GM23338 (cell line): ENCODE results near the gene C1QTNF2. TPM values are rescaled to one million over a fixed set of nuclear protein-coding genes. Genes with fewer than 3 reads are reported as not detected.

Experiments
- ATAC-seq: fragments of 200-7000 bp; cut with Tn5 transposase; 3 replicates; pipeline ENCODE4 v1.9.1; 2020
- DNase-seq: peaks from one replicate; pipeline ENCODE4 v3.0.0-alpha.2; 2015; ENCODE audit warnings: low spot score
- H2AFZ ChIP-seq: fragments of 200-600 bp; sonication (generic); 2 replicates; pipeline ENCODE4 v1.8.0; 2016; ENCODE audit warnings: antibody characterized with exemption, mild to moderate bottlenecking, moderate library complexity
- H3F3A ChIP-seq: fragments of 200-600 bp; sonication (generic); replicated peaks from 2 replicates; pipeline ENCODE4 v1.8.0; 2017; ENCODE audit warnings: antibody characterized with exemption, mixed run types, low read depth
- H3K27ac ChIP-seq: fragments of 200-600 bp; sonication (generic); 2 replicates; pipeline ENCODE4 v1.6.1; 2016; ENCODE audit warnings: low read depth
- H3K27me3 ChIP-seq: fragments of 200-600 bp; sonication (generic); 2 replicates; pipeline ENCODE4 v1.8.0; 2016; ENCODE audit warnings: mild to moderate bottlenecking, mixed run types, moderate library complexity; ENCODE audit not compliant: insufficient read depth
- H3K36me3 ChIP-seq: fragments of 200-600 bp; sonication (generic); 2 replicates; pipeline ENCODE4 v1.8.0; 2016; ENCODE audit warnings: mild to moderate bottlenecking; ENCODE audit not compliant: insufficient read depth
- H3K4me1 ChIP-seq: fragments of 200-600 bp; sonication (generic); 2 replicates; pipeline ENCODE4 v1.8.0; 2016; ENCODE audit warnings: mild to moderate bottlenecking, moderate library complexity; ENCODE audit not compliant: insufficient read depth
- H3K4me2 ChIP-seq: fragments of 200-600 bp; sonication (generic); 2 replicates; pipeline ENCODE4 v1.7.1; 2017; ENCODE audit warnings: mixed run types
- H3K4me3 ChIP-seq: fragments of 200-600 bp; sonication (generic); 2 replicates; pipeline ENCODE4 v1.6.1; 2016; ENCODE audit warnings: mixed run types
- H3K79me2 ChIP-seq: fragments of 200-600 bp; sonication (generic); replicated peaks from 2 replicates; pipeline ENCODE4 v1.8.0; 2017; ENCODE audit warnings: mild to moderate bottlenecking; ENCODE audit not compliant: insufficient read depth
- H3K9me2 ChIP-seq: fragments of 200-600 bp; sonication (generic); 2 replicates; pipeline ENCODE4 v1.8.0; 2017; ENCODE audit not compliant: insufficient read depth
- H4K20me1 ChIP-seq: fragments of 200-600 bp; sonication (generic); replicated peaks from 2 replicates; pipeline ENCODE4 v1.8.0; 2017; ENCODE audit warnings: mild to moderate bottlenecking; ENCODE audit not compliant: insufficient read depth
- H3K27ac Mint-ChIP-seq: 2 replicates; pipeline ENCODE4 v1.8.0; 2020; ENCODE audit warnings: inconsistent platforms, mild to moderate bottlenecking, moderate library complexity, mixed read lengths
- H3K27me3 Mint-ChIP-seq: 3 replicates; pipeline ENCODE4 v1.8.0; 2022; ENCODE audit warnings: low read depth, mild to moderate bottlenecking, moderate library complexity, mixed read lengths, inconsistent platforms; ENCODE audit not compliant: insufficient read depth, poor library complexity
- H3K36me3 Mint-ChIP-seq: 3 replicates; pipeline ENCODE4 v1.8.0; 2021; ENCODE audit warnings: low read depth, mild to moderate bottlenecking, inconsistent platforms, moderate library complexity, mixed read lengths
- H3K4me1 Mint-ChIP-seq: 3 replicates; pipeline ENCODE4 v1.8.0; 2020; ENCODE audit warnings: mild to moderate bottlenecking, inconsistent platforms, mixed read lengths
- H3K4me3 Mint-ChIP-seq: 3 replicates; pipeline ENCODE4 v1.8.0; 2021; ENCODE audit warnings: moderate library complexity, mild to moderate bottlenecking, inconsistent platforms, mixed read lengths
- H3K9me3 Mint-ChIP-seq: 3 replicates; pipeline ENCODE4 v1.8.0; 2020; ENCODE audit warnings: moderate library complexity, mild to moderate bottlenecking, inconsistent platforms, mixed read lengths
- EZH2 ChIP-seq: fragments of 200-600 bp; sonication (generic); IDR thresholded peaks from one replicate; pipeline ENCODE4 v1.8.0; 2017; ENCODE audit warnings: antibody characterized with exemption, mild to moderate bottlenecking, low read depth; ENCODE audit not compliant: unreplicated experiment
- NANOG ChIP-seq: IDR thresholded peaks from 2 replicates; pipeline ENCODE4 v1.6.1; 2016; ENCODE audit warnings: antibody characterized with exemption, borderline replicate concordance
- STAT1 ChIP-seq: IDR thresholded peaks from one replicate; pipeline ENCODE4 v1.6.1; 2016; ENCODE audit warnings: antibody characterized with exemption; ENCODE audit not compliant: unreplicated experiment
- ZNF114 ChIP-seq: fragments of 250-450 bp; sonication (Bioruptor Pico); IDR thresholded peaks from 2 replicates; pipeline ENCODE4 v1.5.0; 2020; ENCODE audit warnings: mild to moderate bottlenecking, moderate library complexity
- ZNF331 ChIP-seq: fragments of 250-450 bp; sonication (Bioruptor Pico); IDR thresholded peaks from 2 replicates; pipeline ENCODE4 v1.5.0; 2020; ENCODE audit warnings: low read depth, mild to moderate bottlenecking, moderate library complexity
- polyA plus RNA-seq: library from polyadenylated mRNA; unstranded; fragments of >200 nt; fragmentation: Nextera tagmentation; extraction: Ambion mirVana; gene quantifications from 2 replicates; pipeline ENCODE4 v1.2.1, GENCODE V29; 2016
- total RNA-seq: library from RNA; depleted of rRNA; stranded (reverse); fragments of >200 nt; shearing (Covaris generic); gene quantifications from 2 replicates; pipeline ENCODE4 v1.2.3, GENCODE V29; 2014
- TF ChIP-seq, protein P1 (sequence below): IDR thresholded peaks from one replicate; pipeline ENCODE4 v1.6.1; 2018; ENCODE audit warnings: antibody characterized with exemption; ENCODE audit not compliant: unreplicated experiment
- TF ChIP-seq, protein P2 (sequence below), 2 experiments: fragments of 200-600 bp in 1 of 2; sonication (generic) in 1 of 2; conservative IDR thresholded peaks; 2 replicates each; pipeline versions ENCODE4 v1.5.1 to v1.6.1; 2016 to 2017; ENCODE audit warnings: antibody characterized with exemption in 2 of 2, low read depth in 2 of 2, mild to moderate bottlenecking in 2 of 2, moderate library complexity in 1 of 2
- TF ChIP-seq, protein P3 (sequence below): fragments of 250-450 bp; sonication (Bioruptor Pico); IDR thresholded peaks from 2 replicates; pipeline ENCODE4 v1.5.0; 2020; ENCODE audit warnings: mild to moderate bottlenecking, moderate library complexity

C1QTNF2 gene
- total and polyA plus RNA-seq, 2 experiments from 2014 or later = 0.56 to 0.92 TPM

DNA sequence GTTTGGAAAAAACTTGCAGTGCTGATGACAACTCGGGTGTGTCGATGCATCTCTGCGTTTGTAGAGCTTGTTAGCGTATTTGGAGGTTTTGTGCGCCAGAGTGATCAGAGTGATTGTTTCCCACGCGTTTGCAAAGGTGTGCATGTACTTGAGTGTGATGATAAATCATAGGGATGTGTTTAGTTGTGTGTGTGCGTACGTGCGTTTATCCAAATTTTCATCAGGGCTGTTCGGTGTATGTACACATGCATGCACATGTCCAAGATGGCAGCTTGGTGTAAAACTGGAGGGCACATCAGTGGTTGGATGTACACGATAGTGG, 248 bp upstream of the C1QTNF2 start:
- H2AFZ ChIP-seq = peak overlapping the region; percentile 100
- Mint-ChIP-seq H3K36me3 (no peaks in the 10 kb centered on the region), H3K4me1 (peaks cover 9% of the 10 kb centered on the region), H3K4me3 (peak overlapping the region; percentile 68), H3K27me3 (peaks cover 12% of the 10 kb centered on the region), H3K27ac (no peak overlapping the region), H3K9me3 (no peaks in the 10 kb centered on the region)
- no peaks in the 10 kb centered on the region for H3K9me2 ChIP-seq
- peaks cover 5% of the 10 kb centered on the region; the same call in 1 of the 2 replicates for H3K4me1 ChIP-seq
- H3K27me3 ChIP-seq = peaks cover 30% of the 10 kb centered on the region
- no peak overlapping the region for H3K27ac ChIP-seq
- DNase-seq = no peak
- no peak for TF ChIP-seq ZNF331 (CRISPR knock-in tag)
- TF ChIP-seq, protein P1, sequence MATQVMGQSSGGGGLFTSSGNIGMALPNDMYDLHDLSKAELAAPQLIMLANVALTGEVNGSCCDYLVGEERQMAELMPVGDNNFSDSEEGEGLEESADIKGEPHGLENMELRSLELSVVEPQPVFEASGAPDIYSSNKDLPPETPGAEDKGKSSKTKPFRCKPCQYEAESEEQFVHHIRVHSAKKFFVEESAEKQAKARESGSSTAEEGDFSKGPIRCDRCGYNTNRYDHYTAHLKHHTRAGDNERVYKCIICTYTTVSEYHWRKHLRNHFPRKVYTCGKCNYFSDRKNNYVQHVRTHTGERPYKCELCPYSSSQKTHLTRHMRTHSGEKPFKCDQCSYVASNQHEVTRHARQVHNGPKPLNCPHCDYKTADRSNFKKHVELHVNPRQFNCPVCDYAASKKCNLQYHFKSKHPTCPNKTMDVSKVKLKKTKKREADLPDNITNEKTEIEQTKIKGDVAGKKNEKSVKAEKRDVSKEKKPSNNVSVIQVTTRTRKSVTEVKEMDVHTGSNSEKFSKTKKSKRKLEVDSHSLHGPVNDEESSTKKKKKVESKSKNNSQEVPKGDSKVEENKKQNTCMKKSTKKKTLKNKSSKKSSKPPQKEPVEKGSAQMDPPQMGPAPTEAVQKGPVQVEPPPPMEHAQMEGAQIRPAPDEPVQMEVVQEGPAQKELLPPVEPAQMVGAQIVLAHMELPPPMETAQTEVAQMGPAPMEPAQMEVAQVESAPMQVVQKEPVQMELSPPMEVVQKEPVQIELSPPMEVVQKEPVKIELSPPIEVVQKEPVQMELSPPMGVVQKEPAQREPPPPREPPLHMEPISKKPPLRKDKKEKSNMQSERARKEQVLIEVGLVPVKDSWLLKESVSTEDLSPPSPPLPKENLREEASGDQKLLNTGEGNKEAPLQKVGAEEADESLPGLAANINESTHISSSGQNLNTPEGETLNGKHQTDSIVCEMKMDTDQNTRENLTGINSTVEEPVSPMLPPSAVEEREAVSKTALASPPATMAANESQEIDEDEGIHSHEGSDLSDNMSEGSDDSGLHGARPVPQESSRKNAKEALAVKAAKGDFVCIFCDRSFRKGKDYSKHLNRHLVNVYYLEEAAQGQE = no peak
- TF ChIP-seq ZNF114 (CRISPR knock-in tag) = no peak
- no peak for TF ChIP-seq EZH2
- TF ChIP-seq, protein P2, sequence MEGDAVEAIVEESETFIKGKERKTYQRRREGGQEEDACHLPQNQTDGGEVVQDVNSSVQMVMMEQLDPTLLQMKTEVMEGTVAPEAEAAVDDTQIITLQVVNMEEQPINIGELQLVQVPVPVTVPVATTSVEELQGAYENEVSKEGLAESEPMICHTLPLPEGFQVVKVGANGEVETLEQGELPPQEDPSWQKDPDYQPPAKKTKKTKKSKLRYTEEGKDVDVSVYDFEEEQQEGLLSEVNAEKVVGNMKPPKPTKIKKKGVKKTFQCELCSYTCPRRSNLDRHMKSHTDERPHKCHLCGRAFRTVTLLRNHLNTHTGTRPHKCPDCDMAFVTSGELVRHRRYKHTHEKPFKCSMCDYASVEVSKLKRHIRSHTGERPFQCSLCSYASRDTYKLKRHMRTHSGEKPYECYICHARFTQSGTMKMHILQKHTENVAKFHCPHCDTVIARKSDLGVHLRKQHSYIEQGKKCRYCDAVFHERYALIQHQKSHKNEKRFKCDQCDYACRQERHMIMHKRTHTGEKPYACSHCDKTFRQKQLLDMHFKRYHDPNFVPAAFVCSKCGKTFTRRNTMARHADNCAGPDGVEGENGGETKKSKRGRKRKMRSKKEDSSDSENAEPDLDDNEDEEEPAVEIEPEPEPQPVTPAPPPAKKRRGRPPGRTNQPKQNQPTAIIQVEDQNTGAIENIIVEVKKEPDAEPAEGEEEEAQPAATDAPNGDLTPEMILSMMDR (conservative IDR thresholded peaks at IDR 0.05; ENCODE audit: low read depth in 2 of 2) = no peak
- TF ChIP-seq NANOG = no peak
- no peak for ATAC-seq
- no peaks in the 10 kb centered on the region for H4K20me1 ChIP-seq
- no peaks in the 10 kb centered on the region for H3F3A ChIP-seq
- no peaks in the 10 kb centered on the region for H3K36me3 ChIP-seq
- H3K79me2 ChIP-seq = no peaks in the 10 kb centered on the region
- H3K4me2 ChIP-seq = peak overlapping the region; percentile 96
- peak overlapping the region; percentile 73 for H3K4me3 ChIP-seq

DNA sequence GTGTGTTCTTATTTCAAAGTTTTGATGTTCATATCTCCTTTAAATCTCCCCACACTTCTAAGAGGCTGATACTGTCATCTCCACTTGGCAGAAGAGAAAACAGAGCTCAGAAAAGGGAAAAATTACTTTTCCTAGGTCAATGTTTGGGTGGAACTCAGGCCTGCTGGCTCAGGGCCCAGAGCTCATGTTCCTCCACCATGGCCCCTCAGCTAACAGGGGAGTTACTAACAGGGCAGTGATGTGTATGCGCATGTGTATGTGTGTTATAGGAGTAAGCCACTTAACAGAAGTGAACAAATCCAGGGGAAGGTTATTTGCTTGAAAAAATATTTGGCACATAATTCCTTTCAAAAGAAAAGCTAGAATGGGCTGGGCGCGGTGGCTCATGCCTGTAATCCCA, 2.5 kb downstream of the C1QTNF2 start:
- Histone ChIP-seq H3F3A (no peaks in the 10 kb centered on the region), H3K9me2 (no peaks in the 10 kb centered on the region), H3K4me2 (no peak overlapping the region), H3K4me3 (no peak overlapping the region), H4K20me1 (no peaks in the 10 kb centered on the region), H3K79me2 (no peaks in the 10 kb centered on the region), H3K4me1 (peaks cover 9% of the 10 kb centered on the region; the same call in 1 of the 2 replicates), H3K27ac (no peak overlapping the region), H2AFZ (no peak overlapping the region), H3K36me3 (no peaks in the 10 kb centered on the region), H3K27me3 (peaks cover 30% of the 10 kb centered on the region)
- Mint-ChIP-seq H3K36me3 (no peaks in the 10 kb centered on the region), H3K4me1 (peaks cover 9% of the 10 kb centered on the region), H3K9me3 (no peaks in the 10 kb centered on the region), H3K4me3 (no peak overlapping the region), H3K27ac (no peak overlapping the region), H3K27me3 (peaks cover 12% of the 10 kb centered on the region)
- no peak for ATAC-seq
- no peak for DNase-seq
- TF ChIP-seq, protein P2 (conservative IDR thresholded peaks at IDR 0.05; ENCODE audit: low read depth in 2 of 2) = no peak
- TF ChIP-seq STAT1 = no peak
- TF ChIP-seq ZNF114 (CRISPR knock-in tag) = no peak
- TF ChIP-seq, protein P3, sequence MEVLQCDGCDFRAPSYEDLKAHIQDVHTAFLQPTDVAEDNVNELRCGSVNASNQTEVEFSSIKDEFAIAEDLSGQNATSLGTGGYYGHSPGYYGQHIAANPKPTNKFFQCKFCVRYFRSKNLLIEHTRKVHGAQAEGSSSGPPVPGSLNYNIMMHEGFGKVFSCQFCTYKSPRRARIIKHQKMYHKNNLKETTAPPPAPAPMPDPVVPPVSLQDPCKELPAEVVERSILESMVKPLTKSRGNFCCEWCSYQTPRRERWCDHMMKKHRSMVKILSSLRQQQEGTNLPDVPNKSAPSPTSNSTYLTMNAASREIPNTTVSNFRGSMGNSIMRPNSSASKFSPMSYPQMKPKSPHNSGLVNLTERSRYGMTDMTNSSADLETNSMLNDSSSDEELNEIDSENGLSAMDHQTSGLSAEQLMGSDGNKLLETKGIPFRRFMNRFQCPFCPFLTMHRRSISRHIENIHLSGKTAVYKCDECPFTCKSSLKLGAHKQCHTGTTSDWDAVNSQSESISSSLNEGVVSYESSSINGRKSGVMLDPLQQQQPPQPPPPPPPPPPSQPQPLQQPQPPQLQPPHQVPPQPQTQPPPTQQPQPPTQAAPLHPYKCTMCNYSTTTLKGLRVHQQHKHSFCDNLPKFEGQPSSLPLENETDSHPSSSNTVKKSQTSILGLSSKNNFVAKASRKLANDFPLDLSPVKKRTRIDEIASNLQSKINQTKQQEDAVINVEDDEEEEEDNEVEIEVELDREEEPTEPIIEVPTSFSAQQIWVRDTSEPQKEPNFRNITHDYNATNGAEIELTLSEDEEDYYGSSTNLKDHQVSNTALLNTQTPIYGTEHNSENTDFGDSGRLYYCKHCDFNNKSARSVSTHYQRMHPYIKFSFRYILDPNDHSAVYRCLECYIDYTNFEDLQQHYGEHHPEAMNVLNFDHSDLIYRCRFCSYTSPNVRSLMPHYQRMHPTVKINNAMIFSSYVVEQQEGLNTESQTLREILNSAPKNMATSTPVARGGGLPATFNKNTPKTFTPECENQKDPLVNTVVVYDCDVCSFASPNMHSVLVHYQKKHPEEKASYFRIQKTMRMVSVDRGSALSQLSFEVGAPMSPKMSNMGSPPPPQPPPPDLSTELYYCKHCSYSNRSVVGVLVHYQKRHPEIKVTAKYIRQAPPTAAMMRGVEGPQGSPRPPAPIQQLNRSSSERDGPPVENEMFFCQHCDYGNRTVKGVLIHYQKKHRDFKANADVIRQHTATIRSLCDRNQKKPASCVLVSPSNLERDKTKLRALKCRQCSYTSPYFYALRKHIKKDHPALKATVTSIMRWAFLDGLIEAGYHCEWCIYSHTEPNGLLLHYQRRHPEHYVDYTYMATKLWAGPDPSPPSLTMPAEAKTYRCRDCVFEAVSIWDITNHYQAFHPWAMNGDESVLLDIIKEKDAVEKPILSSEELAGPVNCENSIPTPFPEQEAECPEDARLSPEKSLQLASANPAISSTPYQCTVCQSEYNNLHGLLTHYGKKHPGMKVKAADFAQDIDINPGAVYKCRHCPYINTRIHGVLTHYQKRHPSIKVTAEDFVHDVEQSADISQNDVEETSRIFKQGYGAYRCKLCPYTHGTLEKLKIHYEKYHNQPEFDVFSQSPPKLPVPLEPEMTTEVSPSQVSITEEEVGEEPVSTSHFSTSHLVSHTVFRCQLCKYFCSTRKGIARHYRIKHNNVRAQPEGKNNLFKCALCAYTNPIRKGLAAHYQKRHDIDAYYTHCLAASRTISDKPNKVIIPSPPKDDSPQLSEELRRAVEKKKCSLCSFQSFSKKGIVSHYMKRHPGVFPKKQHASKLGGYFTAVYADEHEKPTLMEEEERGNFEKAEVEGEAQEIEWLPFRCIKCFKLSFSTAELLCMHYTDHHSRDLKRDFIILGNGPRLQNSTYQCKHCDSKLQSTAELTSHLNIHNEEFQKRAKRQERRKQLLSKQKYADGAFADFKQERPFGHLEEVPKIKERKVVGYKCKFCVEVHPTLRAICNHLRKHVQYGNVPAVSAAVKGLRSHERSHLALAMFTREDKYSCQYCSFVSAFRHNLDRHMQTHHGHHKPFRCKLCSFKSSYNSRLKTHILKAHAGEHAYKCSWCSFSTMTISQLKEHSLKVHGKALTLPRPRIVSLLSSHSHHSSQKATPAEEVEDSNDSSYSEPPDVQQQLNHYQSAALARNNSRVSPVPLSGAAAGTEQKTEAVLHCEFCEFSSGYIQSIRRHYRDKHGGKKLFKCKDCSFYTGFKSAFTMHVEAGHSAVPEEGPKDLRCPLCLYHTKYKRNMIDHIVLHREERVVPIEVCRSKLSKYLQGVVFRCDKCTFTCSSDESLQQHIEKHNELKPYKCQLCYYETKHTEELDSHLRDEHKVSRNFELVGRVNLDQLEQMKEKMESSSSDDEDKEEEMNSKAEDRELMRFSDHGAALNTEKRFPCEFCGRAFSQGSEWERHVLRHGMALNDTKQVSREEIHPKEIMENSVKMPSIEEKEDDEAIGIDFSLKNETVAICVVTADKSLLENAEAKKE (CRISPR knock-in tag) = no peak
- no peak for TF ChIP-seq ZNF331 (CRISPR knock-in tag)
